Measurements from ENCODE around the gene NXNL1.

GRCh38 chr19:17447704-17448130, 13.0 kb downstream of the NXNL1 start:
- TF ChIP-seq POLR2A (IDR thresholded peaks at IDR 0.05), result no peak
- no peak for TF ChIP-seq CTCF (IDR thresholded peaks at IDR 0.05)

Measured in transverse colon (tissue), 3 donors.